ENCODE results near the gene BAZ2A. TPM values are rescaled to one million over a fixed set of nuclear protein-coding genes. Genes with fewer than 3 reads are reported as not detected.

Gene BAZ2A
- total RNA-seq, 1 experiment from 2014 or later, result 22.2 TPM

Other genes with a start within 250 kb of the BAZ2A start
- 9.8 and 12.7 TPM in 2 replicates for gene TIMELESS, start 180.9 kb downstream of the BAZ2A start, total RNA-seq (2014; rRNA removed; shearing (Covaris generic))
- gene MIP, start 175.7 kb downstream of the BAZ2A start, total RNA-seq (2014; rRNA removed; shearing (Covaris generic)), result 0.17 TPM in 1 of 2 replicates, not detected in the other
- gene SPRYD4, start 161.7 kb downstream of the BAZ2A start, total RNA-seq (2014; rRNA removed; shearing (Covaris generic)), result 1.6 and 1.8 TPM in 2 replicates
- gene GLS2, start 142.2 kb downstream of the BAZ2A start, total RNA-seq (2014; rRNA removed; shearing (Covaris generic)), result not detected in 2 replicates
- gene RBMS2, start 108.5 kb downstream of the BAZ2A start, total RNA-seq (2014; rRNA removed; shearing (Covaris generic)), result 6.8 and 11.6 TPM in 2 replicates
- 765 and 888 TPM in 2 replicates for gene ATP5F1B, start 15.7 kb upstream of the BAZ2A start, total RNA-seq (2014; rRNA removed; shearing (Covaris generic))
- gene PTGES3, start 58.0 kb upstream of the BAZ2A start, total RNA-seq (2014; rRNA removed; shearing (Covaris generic)), result 139 and 202 TPM in 2 replicates
- 1,775 and 1,870 TPM in 2 replicates for gene NACA, start 95.0 kb upstream of the BAZ2A start, total RNA-seq (2014; rRNA removed; shearing (Covaris generic))
- gene PRIM1, start 122.0 kb upstream of the BAZ2A start, total RNA-seq (2014; rRNA removed; shearing (Covaris generic)), result 51.1 and 51.7 TPM in 2 replicates
- 1.1 and 1.3 TPM in 2 replicates for gene HSD17B6, start 133.0 kb upstream of the BAZ2A start, total RNA-seq (2014; rRNA removed; shearing (Covaris generic))